ENCODE measurements around the gene LRRC32. TPM values are rescaled to one million over a fixed set of nuclear protein-coding genes. Genes with fewer than 3 reads are reported as not detected.

Gene LRRC32
- total RNA-seq, 1 experiment from 2014 or later = 1.3 TPM

DNA sequence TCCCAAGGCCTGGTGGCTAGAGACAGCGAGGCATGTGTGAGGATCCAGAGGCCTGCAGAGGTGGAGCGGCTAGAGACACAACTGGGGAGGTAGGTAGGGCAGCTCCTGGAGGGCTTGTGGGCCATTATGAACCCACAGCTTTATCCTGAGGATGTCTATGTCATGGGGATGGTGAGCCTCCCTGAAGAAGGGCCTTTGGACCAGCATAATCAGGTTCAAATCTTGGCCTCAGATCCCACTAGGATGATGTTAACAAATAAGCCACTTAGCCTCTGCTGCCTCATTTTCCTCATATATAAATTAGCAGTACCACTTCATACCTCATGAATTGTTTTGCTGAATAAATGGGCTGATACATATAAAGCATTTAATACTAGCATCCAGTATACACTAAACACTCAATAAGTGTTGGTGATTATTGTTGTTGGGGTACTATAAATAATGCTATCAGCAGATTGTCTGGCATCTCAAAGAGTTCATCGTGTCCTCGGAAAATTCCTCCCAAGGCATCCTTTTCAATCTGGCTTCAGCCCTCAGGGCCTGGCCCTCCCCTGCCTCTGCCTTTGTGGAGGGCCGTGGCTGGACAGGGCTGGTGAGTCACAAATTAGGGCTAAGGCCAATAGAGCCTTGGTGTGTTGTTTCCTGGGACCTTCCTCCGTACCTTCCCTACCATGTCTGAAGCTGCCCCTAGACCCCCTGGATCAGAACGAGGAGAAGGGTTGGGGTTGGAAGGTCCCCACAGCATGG lies 30.9 kb upstream of the LRRC32 start:
- DNase-seq (ENCODE audit: low read depth) = no peak
- in situ Hi-C loops (cut with HindIII; ENCODE audit: low pct_unique_long_range_greater_than_20kb, low sequenced_read_pairs) = no loop called here

DNA sequence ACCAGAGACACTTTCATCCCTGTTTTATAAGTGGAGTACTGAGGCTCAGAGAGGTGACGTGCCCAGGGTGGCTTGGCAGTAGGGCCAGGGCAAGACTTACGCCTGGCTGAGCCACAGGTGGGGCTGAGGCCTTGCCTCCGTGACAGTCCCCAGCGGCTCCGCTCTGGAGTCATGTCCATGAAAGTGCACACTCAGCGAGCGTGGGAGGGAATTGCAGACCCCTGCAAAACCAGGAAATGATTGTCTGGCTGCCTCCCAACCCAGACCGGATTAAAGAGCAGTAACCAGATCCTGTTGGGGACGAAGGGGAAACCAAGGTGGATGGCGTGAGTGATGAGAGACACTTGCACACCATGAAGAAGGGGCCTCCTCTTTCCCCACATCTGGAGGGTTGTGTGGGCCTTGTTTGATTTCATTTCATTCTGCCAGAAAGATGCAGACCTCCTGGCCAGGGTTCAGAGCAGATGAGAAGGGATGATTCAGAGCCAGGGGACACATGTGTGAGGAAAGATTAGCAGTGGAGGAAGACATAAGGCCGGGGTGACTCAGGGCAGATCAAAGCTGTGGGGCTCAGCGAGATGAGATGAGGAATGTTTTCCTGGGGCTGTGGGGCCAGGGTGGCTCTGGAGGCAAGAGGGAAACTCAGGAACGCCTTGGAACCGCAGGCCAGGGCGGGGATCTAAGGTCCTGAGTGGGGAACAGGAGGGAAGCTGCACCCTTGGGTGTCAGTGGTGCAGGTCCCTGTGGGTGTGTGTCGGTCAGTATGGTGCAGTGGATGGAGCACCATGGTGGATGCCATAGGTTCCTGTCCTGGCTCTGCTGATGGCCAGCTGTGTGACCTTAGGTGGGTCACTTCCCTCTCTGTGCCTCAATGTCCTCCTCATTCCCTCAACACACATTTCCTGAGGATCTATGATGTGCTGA lies 29.9 kb upstream of the LRRC32 start:
- in situ Hi-C loops (cut with HindIII; ENCODE audit: low pct_unique_long_range_greater_than_20kb, low sequenced_read_pairs) = no loop called here
- peak; percentile 14 for DNase-seq (ENCODE audit: low read depth)

DNA sequence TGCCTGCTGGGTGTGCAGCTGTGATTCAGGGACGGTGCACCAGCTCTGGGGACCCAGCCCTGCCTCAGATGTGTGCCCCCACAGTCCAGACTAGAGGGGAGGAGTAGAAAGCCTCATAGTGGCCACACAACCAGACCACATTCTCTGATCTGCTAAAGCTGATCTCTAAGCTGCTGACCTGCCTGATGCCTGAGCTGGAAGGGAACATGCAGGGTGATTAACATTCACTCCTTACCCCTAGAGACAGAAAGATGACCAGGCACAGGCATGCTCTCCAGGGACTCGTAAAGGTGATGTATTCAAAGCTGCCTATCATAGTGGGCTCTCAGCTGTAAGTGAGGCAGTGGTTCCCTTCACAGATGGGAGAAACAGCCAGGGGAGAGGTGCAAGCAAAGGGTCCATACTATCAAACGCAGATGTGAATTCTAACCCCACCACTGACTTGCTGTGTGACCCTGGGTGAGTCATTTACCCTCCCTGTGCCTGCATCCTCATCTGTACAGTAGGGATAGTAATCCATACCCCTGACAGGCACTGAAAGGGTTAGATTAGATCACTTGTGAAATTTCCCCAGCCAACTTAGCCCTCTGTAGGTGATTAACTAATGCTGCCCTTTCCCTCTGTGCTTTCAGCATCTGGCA lies 29.0 kb upstream of the LRRC32 start:
- no peak for DNase-seq (ENCODE audit: low read depth)
- in situ Hi-C loops (cut with HindIII; ENCODE audit: low pct_unique_long_range_greater_than_20kb, low sequenced_read_pairs) = no loop called here

DNA sequence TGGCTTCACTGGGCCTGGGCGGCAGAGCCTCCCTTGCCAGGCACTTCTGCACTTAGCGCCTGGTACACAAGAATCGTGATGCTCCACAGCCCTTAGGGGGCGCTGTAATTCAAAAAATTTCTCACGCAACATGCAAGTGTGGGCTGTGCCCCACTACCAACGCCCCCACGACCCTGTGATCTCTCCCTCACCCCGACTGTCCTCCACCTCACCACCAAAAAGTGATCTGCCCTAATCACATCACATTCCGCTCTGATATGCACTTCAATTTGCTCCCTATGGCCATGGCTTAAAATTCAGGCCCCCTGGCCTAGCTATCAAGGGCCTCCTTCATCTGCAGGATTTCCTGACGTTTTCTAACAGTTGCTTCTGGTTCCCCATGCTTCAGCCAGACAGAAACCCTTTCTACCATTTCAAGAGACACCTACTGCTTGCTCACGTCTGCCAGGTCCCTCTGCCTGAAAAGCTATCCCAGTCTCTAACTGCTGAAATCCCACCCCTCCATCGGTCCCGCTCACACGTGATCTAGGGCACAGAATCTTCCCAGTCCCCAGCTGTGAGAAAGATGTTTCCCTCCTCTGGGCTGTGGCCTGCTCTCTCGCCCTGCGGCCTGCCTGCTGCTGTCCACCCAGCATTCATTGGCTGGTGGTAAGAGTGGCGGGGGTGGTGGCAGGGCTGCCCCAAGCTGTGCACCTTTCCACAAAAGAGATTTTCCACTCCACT lies 27.9 kb upstream of the LRRC32 start:
- DNase-seq (ENCODE audit: low read depth) = no peak
- in situ Hi-C loops (cut with HindIII; ENCODE audit: low pct_unique_long_range_greater_than_20kb, low sequenced_read_pairs) = no loop called here

- in situ Hi-C loops (cut with HindIII; ENCODE audit: low pct_unique_long_range_greater_than_20kb, low sequenced_read_pairs) = no loop called here
- DNase-seq (ENCODE audit: low read depth) = no peak
Observed at GRCh38 chr11:76696756-76697155, 26.2 kb upstream of the LRRC32 start.

DNA sequence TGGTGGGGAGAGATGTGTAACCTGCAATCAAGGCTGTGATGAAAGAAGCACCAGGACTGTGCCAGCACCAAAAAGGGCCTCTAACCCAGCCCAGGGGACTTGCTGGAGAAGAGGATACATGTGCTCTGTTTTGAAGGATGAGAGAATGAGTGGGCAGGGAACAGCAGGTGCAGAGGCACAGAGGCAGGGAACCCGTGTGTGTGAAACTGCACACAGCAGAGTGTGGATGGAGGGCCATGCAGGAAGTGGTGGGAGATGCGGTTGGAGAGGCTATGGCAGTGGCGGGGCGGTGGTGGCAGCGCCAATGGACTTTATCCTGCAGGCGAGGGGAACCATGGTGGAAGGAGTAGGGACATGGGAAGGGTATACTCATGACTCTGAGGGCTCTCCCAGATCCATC lies 25.2 kb upstream of the LRRC32 start:
- no peak for DNase-seq (ENCODE audit: low read depth)
- in situ Hi-C loops (cut with HindIII; ENCODE audit: low pct_unique_long_range_greater_than_20kb, low sequenced_read_pairs) = no loop called here

DNA sequence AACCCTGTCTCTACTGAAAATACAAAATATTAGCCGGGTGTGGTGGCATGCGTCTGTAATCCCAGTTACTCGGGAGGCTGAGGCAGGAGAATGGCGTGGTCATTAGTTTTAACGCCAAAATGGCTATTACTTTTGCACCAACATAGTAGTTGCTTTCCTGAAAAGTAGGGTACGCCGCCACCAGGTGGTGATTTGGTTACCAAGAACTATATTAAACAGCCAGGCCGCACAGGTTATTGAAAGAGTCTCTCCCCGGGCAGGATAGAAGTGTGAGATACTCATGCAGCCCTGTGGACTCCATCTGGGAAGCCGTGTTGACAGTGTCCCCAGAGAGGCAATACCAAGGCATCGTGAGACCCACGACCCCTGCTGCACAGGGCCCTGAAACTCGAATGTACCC lies 24.6 kb upstream of the LRRC32 start:
- no peak for DNase-seq (ENCODE audit: low read depth)
- in situ Hi-C loops (cut with HindIII; ENCODE audit: low pct_unique_long_range_greater_than_20kb, low sequenced_read_pairs) = no loop called here

DNA sequence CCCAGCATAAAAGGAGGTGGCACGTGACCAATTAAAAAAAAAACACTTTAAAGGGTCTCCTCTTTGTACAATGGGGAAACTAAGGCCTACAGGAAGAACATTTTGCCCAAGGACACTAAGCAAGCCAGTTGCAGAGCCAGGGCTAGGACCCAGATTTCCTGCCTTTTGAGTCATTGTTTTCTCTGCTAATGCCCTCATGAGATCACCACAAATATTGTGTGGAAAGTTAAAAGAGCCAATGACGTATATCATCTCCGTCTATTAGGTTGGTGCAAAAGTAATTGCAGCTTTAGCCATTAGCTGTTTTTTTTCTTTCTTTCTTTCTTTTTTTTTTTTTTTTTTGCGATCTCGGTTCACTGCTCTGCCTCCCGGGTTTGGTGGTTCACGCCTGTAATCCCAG lies 24.1 kb upstream of the LRRC32 start:
- peak; percentile 37 for DNase-seq (ENCODE audit: low read depth)
- in situ Hi-C loops (cut with HindIII; ENCODE audit: low pct_unique_long_range_greater_than_20kb, low sequenced_read_pairs) = no loop called here

GRCh38 chr11:76693806-76694205 lies 23.3 kb upstream of the LRRC32 start:
- in situ Hi-C loops (cut with HindIII; ENCODE audit: low pct_unique_long_range_greater_than_20kb, low sequenced_read_pairs) = no loop called here
- DNase-seq (ENCODE audit: low read depth) = no peak

GRCh38 chr11:76692956-76693355 lies 22.4 kb upstream of the LRRC32 start:
- no peak for DNase-seq (ENCODE audit: low read depth)
- in situ Hi-C loops (cut with HindIII; ENCODE audit: low pct_unique_long_range_greater_than_20kb, low sequenced_read_pairs) = no loop called here

DNA sequence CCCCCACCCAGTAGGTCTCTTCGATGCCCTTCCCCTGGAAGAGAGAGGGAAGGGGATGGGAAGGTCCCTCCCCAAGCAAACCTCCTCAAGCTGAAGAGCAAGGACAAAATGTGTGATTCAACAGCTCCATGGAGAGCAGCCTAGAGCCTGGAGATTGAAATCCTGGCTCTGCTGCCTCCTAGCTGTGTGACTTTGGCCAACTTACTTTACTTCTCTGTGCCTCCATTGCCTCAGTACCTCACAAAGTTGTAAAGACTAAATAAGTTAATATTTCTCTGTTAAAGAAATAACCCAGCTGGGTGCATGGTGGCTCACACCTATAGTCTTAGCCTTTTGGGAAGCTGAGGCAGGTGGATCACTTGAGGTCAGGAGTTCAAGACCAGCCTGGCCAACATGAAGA lies 21.1 kb upstream of the LRRC32 start:
- in situ Hi-C loops (cut with HindIII; ENCODE audit: low pct_unique_long_range_greater_than_20kb, low sequenced_read_pairs) = no loop called here
- no peak for DNase-seq (ENCODE audit: low read depth)

DNA sequence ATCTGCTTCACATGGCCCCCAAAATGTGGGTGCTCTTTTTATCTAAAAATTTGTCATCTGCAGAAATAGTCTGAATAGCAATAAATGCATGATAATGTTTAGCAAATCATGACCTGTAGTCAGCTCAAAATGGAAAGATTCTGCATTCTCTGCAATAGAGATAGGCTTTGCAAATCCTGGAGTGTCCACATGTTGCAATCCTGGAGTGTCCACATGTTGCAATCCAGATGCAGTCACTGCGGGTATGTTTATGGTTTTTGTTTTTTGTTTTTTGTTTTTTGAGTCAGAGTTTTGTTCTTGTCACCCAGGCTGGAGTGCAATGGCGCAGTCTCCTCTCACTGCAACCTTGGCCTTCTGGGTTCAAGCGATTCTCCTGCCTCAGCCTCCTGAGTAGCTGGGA lies 20.2 kb upstream of the LRRC32 start:
- in situ Hi-C loops (cut with HindIII; ENCODE audit: low pct_unique_long_range_greater_than_20kb, low sequenced_read_pairs) = no loop called here
- no peak for DNase-seq (ENCODE audit: low read depth)

- no peak for DNase-seq (ENCODE audit: low read depth)
- in situ Hi-C loops (cut with HindIII; ENCODE audit: low pct_unique_long_range_greater_than_20kb, low sequenced_read_pairs) = no loop called here
Observed at GRCh38 chr11:76689313-76690260, 19.0 kb upstream of the LRRC32 start.

GRCh38 chr11:76688146-76688545 lies 17.6 kb upstream of the LRRC32 start:
- in situ Hi-C loops (cut with HindIII; ENCODE audit: low pct_unique_long_range_greater_than_20kb, low sequenced_read_pairs) = no loop called here
- no peak for DNase-seq (ENCODE audit: low read depth)

GRCh38 chr11:76686261-76687079 lies 15.9 kb upstream of the LRRC32 start:
- DNase-seq (ENCODE audit: low read depth) = no peak

GRCh38 chr11:76685831-76686230 lies 15.3 kb upstream of the LRRC32 start:
- DNase-seq (ENCODE audit: low read depth) = no peak
- in situ Hi-C loops (cut with HindIII; ENCODE audit: low pct_unique_long_range_greater_than_20kb, low sequenced_read_pairs) = no loop called here

More at GRCh38 chr11:76686261-76687079, 15.9 kb upstream of the LRRC32 start:
- in situ Hi-C loops (cut with HindIII; ENCODE audit: low pct_unique_long_range_greater_than_20kb, low sequenced_read_pairs) = no loop called here

DNA sequence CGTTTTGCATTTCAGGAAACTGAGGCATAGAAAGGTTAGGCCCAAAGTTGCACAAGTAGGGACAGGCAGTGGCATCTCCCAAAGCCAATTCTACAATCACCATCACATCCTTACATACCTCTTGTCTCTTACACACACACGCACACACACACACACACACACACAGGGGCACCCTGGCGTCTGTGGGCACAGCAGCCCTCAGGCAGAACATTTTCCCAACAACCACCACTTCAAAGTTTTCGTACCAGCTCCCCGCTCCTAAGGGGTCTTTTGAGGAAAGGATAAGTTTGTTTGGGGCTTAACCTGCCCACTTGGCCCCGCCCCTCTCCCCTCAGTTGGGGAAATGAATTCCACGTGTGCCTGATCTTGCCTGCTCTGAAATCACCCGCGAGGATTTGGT lies 14.7 kb upstream of the LRRC32 start:
- DNase-seq (ENCODE audit: low read depth) = no peak
- in situ Hi-C loops (cut with HindIII; ENCODE audit: low pct_unique_long_range_greater_than_20kb, low sequenced_read_pairs) = no loop called here
